Stimulated activated CD4-positive, alpha-beta T cell treated with anti-CD3 and anti-CD28 coated beads, Interleukin-2, amount 100 ng/mL, for 4 hours (primary cell): ENCODE results near the gene REN.
A peak's percentile ranks its signal among the peaks of the same experiment; 100 is the strongest.

ENCODE experiments used
- DNase-seq: peaks from one replicate; pipeline ENCODE4 v3.0.0-alpha.2; 2020; ENCODE audit warnings: low read depth

REN gene

GRCh38 chr1:204190212-204191211, 24.4 kb upstream of the REN start:
- DNase-seq, result no peak

DNA sequence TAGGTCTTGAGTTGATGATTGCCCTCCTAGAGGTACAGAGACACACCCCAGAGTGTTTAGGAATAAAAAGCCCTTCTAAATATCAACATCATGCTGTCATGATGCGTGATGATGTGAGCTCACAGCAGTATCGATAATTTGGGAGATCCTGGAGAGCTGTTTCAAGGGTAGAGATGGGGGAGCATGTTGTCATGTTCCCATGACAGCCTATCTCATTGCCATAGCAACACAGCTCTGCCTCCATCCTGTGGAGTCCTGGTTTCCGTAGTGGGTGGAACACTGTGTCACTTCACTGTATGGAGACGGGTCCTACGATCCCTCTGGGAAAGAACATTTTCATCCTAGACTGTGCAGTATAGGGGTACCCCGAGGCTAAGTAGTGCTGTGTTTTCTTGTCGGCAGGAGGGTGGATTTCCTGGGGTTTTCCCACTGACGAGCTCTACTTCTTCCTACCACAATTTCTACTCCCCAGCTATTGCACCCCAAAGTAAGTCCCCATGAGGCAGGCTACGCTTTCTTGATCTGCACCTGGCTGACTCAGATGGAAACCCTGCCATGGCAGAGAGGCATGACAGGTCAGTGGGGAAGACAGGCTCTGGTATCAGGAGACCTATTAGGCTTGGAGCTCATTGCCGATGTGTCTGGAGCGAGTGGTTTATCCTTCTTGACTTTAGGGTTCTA, 23.0 kb upstream of the REN start:
- DNase-seq, result no peak

DNA sequence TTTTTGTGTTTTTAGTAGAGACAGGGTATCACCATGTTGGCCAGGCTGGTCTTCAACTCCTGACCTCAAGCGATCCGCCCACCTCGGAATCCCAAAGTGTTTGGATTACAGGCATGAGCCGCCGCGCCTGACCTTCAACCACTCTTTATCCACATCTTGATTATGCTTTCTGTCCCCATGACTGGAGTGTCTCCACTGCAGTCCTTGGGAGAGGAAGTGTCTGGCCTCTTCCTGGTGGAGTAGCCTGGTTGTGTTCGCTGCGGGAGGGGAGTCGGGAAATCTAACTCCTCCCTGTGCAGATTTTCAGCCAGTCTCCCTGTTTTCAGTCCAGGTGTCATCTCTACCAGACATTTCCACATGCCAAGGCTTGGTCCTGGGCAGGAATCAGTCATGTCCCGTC, 20.5 kb upstream of the REN start:
- DNase-seq, result no peak

- DNase-seq, result no peak
Measured at GRCh38 chr1:204181116-204181515, 15.0 kb upstream of the REN start.

GRCh38 chr1:204180133-204180532, 14.0 kb upstream of the REN start:
- no peak for DNase-seq

DNA sequence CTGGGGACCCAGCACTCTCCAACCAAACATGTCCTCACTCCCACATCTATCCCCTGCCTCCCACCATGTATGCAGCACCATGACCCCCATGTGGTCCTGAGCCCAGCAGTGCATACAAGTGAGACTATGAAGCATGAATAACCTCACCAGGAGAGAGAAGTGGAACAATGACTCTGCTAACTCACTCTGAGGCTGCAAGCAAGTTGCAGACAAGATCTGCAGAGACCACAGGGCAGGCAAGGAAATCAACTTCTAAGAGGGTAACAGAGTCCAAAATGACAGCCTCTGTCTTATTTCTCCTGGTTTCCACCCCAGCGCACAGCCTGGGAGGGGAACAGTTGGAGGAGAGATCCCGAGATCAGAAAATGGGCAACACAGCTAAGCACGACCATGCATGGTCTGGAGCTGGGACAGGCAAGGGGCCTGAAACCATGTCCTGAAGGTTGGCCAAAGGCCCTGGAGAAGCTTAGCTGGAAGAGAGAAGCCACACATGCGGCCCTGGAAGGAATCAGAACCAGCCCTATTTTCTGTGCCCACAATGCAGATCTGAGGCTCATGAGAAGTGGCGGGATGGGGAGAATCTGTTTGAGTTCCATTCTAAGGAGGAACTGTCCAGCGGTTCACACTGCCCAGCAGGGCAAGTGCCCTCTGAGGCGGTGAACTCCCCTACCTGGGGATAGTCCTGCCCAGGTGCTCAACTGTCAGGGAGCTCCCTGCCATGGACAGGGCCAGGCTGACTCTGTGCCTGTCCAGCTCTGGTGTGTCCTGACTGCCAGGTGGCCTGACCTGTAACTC, 12.5 kb upstream of the REN start:
- DNase-seq, result no peak

- no peak for DNase-seq
Measured at GRCh38 chr1:204177133-204177532, 11.0 kb upstream of the REN start.

DNA sequence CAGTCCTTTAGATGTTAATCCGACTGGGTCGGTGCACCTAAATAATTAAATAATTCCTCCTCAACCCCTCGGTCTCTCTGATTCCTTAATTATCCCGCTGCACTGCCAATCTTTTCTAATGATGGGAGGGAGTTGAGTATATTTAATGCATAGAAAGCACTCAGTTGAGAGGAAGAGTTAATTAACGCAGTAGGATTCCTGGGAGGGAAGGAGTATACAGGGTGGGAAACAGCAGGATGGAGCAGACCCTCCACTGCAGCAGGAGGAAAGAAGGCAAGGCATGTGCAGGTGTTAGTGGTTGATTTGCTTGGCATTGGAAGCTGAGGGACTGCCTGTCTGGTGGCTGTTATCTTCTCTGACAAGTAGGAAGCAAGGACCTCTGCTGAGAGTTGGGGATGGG, 9.9 kb upstream of the REN start:
- DNase-seq, result no peak

DNA sequence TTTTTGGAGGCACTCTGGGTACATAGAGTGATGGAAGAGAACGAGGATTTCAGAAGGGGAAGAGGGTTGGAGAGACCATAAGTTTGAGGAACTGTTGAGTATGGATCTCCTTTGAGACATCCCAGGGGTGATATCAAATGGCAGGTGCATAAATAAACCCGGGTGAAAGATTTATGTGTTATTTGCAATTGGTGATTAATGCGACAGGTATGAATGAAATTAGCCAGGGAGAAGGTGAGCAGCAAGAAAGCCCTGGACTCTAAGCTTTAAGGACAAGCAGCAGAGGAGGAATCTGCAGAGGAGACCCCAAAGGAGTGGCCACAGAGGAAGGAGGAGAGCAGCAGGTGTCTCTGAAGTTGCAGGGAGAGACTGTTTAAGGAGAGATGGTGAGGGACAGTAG, 8.8 kb upstream of the REN start:
- no peak for DNase-seq

GRCh38 chr1:204172404-204173029, 6.4 kb upstream of the REN start:
- DNase-seq, result no peak

DNA sequence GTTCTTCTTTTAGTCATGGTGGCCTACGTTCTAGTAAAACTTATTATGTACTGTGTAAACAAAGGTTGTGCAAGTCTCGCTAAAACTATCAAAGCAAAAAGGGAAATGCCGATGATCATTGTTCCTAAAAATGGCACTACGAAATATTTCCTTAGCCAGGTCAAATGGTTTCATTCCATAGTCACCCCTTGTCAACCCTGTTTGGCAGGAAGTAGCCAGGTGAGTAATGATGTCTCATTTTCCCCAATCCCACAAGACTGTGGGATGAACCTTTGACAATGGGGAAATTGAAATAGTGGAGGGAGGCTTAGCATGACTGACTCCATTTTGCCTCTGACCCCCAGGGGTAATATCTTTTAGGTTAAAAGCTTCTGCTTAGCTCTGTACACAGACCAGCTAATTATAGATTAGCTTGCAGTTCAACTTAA, 5.6 kb upstream of the REN start:
- no peak for DNase-seq

DNA sequence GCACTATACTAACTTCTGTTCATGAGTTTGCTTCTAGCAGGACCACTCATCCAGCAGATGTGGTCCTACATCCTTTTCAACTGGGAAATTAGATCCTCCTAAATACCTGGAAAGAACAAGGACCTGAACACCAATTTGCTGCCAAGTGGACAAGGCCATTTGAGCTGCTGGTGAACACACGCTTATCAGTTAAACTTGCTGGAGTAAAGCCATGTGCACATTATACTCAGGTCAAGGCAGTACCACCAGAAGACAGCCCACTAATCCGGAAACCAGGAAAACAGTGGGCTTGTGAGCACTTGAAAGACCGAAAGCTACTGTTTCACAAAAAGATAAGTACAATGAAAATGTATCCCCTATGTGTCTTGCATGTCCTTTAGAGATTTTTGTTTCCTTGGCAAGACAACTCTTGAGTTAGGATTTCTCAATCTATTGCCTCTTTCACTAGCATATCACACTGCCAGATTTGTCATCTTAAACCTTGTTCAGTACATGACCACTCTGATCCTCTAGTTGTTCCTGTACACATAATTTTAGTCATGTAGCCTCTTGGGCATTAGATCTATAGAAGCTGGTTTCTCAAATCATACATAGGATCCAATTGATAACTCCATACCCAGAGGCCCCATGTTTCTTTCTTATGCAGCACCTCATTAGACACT, 4.5 kb upstream of the REN start:
- DNase-seq, result no peak

DNA sequence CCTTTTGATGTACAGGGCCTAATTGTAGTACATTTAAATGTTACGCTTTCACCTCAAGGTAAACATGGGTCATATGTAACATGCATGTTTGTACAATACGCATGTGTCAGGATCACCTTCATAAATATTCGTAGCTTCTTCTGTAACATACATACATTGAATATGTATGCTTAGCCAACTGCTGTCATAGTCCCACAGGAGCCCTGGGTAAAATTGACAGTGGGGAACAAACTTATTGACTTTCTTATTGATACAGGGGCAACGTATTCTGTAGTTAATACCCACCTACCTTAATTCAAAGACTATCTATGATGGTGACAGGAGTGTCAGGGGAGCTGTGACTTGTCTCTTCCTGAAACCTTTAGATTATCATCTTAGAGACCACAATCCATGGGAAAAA, 3.7 kb upstream of the REN start:
- DNase-seq, result no peak

GRCh38 chr1:204167730-204168129, 1.6 kb upstream of the REN start:
- DNase-seq, result no peak

DNA sequence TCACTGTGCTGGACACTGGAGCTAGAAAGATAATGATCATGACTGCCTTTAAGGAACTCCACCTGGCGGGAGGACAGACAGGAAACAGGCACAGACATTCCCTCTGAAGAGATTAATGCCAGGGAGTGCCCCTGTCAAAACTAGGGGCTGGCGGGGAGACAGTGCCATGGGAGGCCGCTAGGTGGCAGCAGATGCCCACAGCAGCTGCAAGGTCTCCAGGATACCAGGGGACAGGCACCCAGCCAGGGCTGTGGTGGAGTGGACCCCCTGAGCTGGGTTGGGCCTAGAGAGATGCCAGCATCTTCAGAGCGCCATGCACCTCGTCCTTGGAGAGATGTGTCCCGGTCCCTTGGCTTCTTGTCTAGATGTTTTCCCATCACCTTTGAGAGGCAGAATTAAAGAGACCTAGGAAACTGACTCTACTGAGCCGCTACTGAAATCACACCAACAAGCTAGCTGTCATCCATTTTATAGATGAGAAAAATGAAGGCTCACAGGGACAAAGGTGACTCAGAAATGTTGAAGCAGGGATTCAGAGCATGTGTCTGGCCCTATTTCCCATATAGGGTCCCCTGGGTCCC, 3.6 kb downstream of the REN start:
- peak; percentile 66 for DNase-seq

DNA sequence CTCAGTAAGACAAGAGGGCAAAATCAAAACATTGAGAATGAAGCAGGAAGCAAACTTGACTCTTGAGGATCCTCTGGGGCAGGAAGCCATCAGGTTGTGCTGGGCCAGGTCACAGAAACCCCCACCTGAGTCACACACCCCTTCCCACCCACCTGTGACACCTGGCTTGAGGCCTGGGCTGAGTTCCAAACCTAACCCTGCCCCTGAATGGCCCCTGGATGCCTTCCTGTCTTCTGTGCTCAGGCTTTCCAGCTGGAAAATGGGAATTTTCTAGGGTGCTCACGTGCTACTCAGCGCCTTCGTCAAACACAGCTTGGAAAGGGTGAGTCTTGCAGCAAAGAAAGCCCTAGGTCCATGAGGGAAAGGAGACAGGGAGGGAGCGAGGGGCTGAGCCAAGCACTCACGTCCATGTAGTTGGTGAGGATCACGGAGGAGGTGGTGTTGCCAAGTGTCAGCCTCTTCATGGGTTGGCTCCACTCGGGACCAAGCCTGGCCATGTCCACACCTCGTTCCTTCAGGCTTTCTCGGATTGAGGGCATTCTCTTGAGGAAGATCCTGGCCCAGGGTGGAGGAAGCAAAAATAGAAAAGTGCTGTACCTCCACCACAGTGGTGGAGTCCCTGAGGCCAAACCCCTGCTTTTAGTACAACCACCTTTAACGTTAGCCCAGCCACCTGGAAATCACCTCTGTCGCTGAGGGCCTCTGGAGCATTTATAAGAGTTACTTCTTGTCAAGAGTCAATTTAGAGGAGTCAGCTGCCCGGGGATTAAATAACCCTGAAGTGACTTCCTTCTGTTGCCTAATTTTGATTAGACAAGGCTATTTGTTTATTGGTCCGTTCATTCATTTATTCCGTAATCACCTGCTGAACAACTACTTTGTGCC, 4.3 kb downstream of the REN start:
- DNase-seq, result no peak

GRCh38 chr1:204157962-204158361, 8.2 kb downstream of the REN start:
- DNase-seq, result no peak

DNA sequence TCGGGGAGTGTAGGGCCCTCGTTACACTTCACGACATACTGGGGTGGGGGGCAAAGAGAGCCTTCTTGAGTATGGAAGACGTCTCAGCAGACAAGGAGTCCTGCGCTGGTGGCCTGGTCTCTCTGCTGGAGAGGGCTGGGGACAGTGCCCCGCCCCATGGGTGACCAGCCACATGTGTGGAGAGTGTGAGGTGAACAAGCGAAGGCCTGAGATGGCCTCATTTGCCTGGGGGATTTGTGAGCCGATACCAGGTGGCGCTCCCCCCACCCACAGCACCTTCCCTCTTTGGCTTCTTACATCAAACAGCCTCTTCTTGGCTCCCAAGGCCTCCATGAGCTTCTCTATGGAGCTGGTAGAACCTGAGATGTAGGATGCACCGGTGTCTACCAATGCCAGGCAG, 10.3 kb downstream of the REN start:
- DNase-seq, result no peak

DNA sequence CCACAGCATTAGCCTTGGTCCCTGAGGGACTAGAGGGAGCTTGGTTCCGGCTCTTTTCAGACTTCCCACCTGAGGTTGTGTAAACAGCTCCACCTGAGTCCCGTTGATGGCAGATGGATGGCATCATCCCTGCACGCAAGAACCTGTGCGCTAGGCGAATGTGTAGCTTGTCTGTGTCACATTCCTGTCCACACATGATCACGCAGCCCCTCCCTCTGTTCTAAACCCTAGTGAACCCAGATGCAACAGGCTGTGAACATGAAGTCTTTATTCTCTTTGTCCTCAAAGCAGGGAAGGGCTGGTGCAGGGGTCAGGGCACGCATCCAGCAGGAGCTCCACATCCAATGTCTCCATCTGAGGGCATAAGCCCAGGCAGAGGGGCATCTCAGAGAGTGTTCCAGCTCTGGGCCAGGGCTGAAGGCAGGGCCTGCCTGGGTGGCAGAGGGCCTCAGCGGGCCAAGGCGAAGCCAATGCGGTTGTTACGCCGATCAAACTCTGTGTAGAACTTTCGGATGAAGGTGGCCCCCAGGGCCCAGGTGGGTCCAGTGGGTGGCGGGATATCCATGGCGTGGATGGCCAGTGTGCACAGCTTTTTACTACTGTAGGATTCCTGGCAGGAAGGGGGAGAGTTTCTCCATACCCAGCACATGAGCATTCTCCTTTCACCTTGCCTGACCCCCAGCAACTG, 11.4 kb downstream of the REN start:
- no peak for DNase-seq

DNA sequence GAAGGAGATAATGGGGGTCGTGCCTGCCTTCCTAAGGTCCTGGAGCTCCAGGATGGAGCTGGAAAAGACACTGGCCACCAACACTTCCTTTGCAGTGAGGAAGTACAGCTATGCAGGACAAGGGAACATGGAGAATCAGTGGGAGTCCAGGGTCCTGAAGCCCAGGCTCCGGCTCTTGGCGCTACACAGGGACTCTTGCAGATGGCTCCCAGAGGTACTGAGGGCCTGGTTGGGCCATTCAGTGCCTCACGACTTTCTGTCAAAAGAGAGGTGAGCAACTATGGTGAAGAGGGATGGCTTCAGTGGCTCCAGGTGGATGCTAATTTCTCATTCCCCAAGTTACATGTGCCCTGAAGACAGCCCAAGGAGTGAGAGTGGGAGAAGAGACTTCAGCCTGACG, 12.5 kb downstream of the REN start:
- no peak for DNase-seq
